Epithelial cell of proximal tubule (primary cell): ENCODE data around the gene CAPN9. TPM values are rescaled to one million over a fixed set of nuclear protein-coding genes. Genes with fewer than 3 reads are reported as not detected.
A peak's percentile ranks its signal among the peaks of the same experiment; 100 is the strongest.

ENCODE experiments used
- DNase-seq: peaks from one replicate; pipeline ENCODE4 v3.0.0-alpha.2; 2011; ENCODE audit warnings: low read depth
- H3K4me3 ChIP-seq: 2 replicates; pipeline ENCODE4 v1.5.1; 2011; ENCODE audit warnings: low read depth, mild to moderate bottlenecking, low read length
- CTCF ChIP-seq: conservative IDR thresholded peaks from 2 replicates; pipeline ENCODE4 v1.5.1; 2012; ENCODE audit warnings: low read depth, mild to moderate bottlenecking, low read length
- total RNA-seq: library from RNA; depleted of rRNA; stranded (reverse); fragments of >200 nt; gene quantifications from 2 replicates; pipeline ENCODE4 v1.2.3, GENCODE V29; 2015

Gene CAPN9
- total RNA-seq, 1 donor from 2014 or later: not detected

GRCh38 chr1:230824551-230824918, 77.3 kb downstream of the CAPN9 start:
- DNase-seq: no peak
- TF ChIP-seq CTCF: no peak

GRCh38 chr1:230824919-230825721, 77.9 kb downstream of the CAPN9 start:
- peak; percentile 46 for DNase-seq
- no peak overlapping the region for H3K4me3 ChIP-seq
- no peak for TF ChIP-seq CTCF

More at GRCh38 chr1:230824551-230824918, 77.3 kb downstream of the CAPN9 start:
- H3K4me3 ChIP-seq: no peak overlapping the region

- no peak for TF ChIP-seq CTCF
- no peak for DNase-seq
- no peak overlapping the region for H3K4me3 ChIP-seq
Observed at GRCh38 chr1:230825761-230826160, 78.6 kb downstream of the CAPN9 start.

- no peak for DNase-seq
- TF ChIP-seq CTCF: no peak
- no peak overlapping the region for H3K4me3 ChIP-seq
Observed at GRCh38 chr1:230826166-230826875, 79.1 kb downstream of the CAPN9 start.

- peak; percentile 64 for DNase-seq
- no peak for TF ChIP-seq CTCF
- H3K4me3 ChIP-seq: no peak overlapping the region
Observed at GRCh38 chr1:230827081-230827681, 80.0 kb downstream of the CAPN9 start.

GRCh38 chr1:230827801-230828200, 80.6 kb downstream of the CAPN9 start:
- no peak for TF ChIP-seq CTCF
- no peak for DNase-seq
- no peak overlapping the region for H3K4me3 ChIP-seq
